GM12873 (cell line): ENCODE data around the gene UBE3B.

ENCODE experiments used
- TF ChIP-seq, protein P1 (sequence below): IDR thresholded peaks from 2 replicates; pipeline ENCODE4 v1.5.1; 2012; ENCODE audit warnings: low read depth, mild to moderate bottlenecking, moderate library complexity, low read length, control low read depth; ENCODE audit not compliant: insufficient read depth; ENCODE audit errors: missing control alignments

The UBE3B gene

DNA sequence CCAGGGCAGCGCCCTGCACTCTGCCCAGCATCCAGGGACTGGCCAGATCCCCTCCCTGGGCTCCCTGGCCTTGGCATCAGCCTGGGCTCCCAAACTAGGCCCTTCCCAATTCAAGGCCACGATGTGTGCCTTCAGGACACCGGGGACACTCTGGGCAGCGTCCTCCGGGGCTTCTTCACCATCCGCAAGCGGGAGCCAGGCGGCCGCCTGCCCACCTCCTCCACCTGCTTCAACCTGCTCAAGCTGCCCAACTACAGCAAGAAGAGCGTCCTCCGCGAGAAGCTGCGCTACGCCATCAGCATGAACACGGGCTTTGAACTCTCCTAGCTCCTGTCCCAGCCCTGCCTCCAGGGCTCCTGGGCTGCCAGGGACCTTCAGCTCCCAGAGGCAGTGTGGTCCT is 57.0 kb downstream of the UBE3B start:
- TF ChIP-seq, protein P1, sequence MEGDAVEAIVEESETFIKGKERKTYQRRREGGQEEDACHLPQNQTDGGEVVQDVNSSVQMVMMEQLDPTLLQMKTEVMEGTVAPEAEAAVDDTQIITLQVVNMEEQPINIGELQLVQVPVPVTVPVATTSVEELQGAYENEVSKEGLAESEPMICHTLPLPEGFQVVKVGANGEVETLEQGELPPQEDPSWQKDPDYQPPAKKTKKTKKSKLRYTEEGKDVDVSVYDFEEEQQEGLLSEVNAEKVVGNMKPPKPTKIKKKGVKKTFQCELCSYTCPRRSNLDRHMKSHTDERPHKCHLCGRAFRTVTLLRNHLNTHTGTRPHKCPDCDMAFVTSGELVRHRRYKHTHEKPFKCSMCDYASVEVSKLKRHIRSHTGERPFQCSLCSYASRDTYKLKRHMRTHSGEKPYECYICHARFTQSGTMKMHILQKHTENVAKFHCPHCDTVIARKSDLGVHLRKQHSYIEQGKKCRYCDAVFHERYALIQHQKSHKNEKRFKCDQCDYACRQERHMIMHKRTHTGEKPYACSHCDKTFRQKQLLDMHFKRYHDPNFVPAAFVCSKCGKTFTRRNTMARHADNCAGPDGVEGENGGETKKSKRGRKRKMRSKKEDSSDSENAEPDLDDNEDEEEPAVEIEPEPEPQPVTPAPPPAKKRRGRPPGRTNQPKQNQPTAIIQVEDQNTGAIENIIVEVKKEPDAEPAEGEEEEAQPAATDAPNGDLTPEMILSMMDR: no peak

DNA sequence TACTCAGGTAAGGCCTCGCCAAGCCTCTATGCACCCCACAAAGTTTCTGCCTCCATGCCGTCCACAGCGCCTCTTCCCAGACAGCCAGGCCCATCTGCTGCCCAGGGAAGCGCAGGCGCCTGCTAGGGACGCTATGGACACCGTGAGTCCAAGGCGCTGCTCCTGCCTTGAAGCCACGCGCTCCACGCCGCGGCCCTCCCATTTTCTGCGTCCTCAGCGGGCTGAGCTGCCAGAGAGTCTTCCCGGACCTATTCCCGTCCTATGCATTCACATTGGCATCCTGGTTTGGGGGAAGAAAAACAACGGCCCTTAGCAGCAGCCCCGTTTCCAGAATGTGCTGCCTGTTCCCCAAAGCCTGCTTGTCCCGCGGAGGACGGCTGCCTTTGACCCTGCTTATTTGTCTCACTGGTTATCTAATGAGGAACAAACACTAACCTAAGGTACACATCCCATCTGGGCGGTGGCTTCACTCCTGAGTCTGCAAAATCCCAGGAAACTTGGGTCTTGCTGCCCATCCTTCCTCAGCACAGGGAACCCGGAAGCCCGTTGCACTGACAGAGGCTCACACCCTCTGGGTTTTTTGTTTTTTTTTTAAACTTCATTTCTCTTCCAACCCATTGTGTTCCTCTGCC is 57.9 kb downstream of the UBE3B start:
- TF ChIP-seq, protein P1: no peak

DNA sequence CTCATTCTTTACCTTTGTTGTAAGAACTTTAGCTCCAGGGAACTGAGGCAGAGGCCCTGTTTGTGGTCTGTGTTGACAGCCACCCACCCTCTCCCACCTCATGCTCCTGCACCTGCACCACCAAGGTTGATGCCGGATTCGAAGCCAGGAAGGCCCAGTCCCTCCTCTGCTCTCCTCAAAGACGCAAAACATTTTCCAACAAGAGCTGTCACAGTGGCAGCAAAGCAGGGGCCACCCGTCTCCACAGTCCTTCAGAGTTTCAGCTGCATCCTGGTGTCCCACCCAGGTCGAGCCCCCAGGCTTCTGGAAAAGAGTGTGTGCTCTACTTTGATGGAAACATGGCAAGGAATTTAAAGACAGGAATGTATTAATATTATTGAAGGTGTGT is 58.4 kb downstream of the UBE3B start:
- TF ChIP-seq, protein P1: no peak

DNA sequence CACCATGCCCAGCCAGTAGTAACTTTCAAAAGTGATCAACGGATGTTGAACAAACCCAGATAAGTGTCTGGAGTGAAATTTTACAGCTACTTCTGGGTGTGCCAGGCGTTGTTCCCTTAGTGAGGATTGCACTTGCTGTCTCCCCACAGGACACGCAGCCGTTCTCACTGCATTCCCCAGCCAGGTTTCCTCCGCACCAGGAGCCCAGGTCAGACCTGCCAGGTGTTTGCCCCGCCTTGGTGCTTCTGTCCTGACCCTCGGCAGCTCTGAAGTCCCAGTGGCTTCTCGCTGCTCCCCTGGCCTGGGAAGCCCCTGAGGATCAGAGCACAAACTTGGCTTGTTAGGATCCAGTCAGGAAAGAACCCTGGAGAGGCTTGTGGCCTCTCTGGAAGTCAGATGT is 59.7 kb downstream of the UBE3B start:
- TF ChIP-seq, protein P1: no peak

DNA sequence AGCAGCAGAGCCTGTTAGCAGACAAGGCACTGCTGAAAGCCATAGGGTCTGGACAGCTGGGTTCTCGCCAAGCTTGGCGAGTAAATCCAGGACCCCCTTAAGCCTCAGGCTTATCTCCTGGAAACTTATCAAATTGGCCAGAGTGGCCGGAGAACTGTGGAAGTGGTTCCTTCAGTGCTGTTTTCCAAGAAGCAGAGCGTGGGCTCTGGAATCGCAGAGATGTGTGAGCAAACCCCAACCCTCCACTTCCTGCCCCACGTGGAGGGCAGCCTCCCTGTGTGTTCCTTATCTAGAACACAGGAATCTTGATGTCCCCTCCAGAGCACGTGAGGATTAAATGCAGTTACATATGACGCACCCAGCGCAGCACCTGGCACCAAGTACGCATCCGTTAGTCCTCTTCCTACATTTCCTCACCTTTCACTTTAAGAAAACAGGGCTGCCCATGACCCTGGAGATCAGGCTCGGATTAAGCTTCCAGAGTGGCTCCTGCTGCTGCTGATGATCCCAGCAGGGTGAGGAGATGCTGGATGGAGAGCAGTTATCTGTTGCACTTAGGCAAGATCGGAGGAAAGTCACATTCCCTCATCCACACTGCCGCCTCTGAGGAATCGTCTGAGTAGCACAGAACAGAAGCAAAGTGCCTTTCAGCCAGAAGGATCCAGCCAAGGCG is 60.9 kb downstream of the UBE3B start:
- TF ChIP-seq, protein P1: no peak

DNA sequence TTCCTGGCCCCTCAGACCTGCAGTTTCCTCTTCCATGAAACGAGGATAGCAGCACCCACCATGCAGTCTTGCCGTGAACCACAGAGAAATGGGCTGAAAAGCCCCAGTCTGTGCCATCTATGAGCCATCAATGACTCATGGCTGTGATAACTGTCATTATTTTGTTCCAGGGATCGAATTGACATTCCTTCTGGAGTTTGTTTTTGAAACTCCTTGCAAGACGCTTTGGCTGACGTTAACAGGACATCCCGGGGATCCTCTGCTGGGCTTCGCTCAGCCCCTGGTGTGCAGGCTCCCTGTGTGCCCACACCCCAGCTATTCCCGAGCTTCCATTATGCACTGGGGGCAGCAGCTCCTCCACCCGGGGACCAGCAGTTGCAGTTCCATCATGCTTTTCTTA is 62.1 kb downstream of the UBE3B start:
- TF ChIP-seq, protein P1: no peak

DNA sequence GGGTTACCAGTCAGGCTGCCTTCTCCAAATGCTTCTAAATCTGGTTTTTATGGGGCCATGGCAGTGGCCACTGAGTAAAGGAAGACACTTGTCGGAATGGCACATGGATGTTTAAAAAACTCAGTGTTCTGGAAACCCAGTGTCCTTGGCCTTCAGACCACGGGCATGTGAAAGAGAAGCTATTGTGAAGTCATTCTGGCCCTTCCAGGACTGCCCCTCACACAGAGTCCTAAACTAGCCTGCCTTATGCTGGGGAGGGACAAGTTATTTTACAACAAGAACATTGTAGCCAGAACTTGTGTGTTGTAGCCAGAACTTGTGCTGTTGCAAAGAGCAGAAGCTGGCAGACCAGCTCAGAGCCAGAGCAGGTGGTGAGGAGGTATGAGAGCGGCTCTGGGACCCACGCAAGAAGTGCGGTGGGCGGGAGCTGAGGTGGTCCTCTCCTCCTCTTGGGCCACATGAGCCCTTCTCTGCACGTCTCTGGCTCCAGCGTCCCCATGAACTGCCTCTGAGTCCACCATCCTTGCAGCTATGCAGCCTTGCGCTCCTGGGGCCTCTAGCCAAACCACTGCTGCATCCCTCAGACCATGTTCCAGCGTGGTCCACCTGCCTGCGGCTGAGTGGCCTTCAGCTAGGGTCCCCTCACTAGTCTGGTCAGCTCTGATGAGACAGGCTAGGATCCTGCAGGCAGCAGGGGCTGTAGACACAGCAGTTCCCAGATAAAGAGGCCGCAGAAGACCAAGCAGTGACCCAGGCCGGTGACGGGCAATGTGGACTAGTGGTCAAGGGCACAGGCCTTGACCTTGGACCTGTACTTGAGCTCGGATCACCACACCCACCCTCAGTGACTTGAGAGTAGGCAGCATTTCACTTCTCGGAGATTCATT is 63.3 kb downstream of the UBE3B start:
- TF ChIP-seq, protein P1: no peak
